HG03045 (cell line): ENCODE data around the gene UBXN10.

Experiments
- ATAC-seq: cut with Tn5 transposase; IDR thresholded peaks from one replicate; pipeline ENCODE4 v1.9.1; 2021; ENCODE audit warnings: mild to moderate bottlenecking, moderate library complexity; ENCODE audit not compliant: unreplicated experiment

The UBXN10 gene

GRCh38 chr1:20182415-20182814 lies 3.5 kb upstream of the UBXN10 start:
- ATAC-seq = no peak

GRCh38 chr1:20183035-20183434 lies 2.9 kb upstream of the UBXN10 start:
- no peak for ATAC-seq

- no peak for ATAC-seq
Observed at GRCh38 chr1:20183616-20184271, 2.2 kb upstream of the UBXN10 start.

- ATAC-seq = no peak
Observed at GRCh38 chr1:20184481-20184900, 1.4 kb upstream of the UBXN10 start.

- no peak for ATAC-seq
Observed at GRCh38 chr1:20184997-20185833, 681 bp upstream of the UBXN10 start.

GRCh38 chr1:20187103-20187812 lies 1.4 kb downstream of the UBXN10 start:
- ATAC-seq = no peak

- ATAC-seq = no peak
Observed at GRCh38 chr1:20187813-20188454, 2.0 kb downstream of the UBXN10 start.

- ATAC-seq = no peak
Observed at GRCh38 chr1:20188455-20188817, 2.5 kb downstream of the UBXN10 start.

- no peak for ATAC-seq
Observed at GRCh38 chr1:20189664-20190063, 3.8 kb downstream of the UBXN10 start.

- no peak for ATAC-seq
Observed at GRCh38 chr1:20190256-20191160, 4.6 kb downstream of the UBXN10 start.

GRCh38 chr1:20191266-20191825 lies 5.5 kb downstream of the UBXN10 start:
- no peak for ATAC-seq

- no peak for ATAC-seq
Observed at GRCh38 chr1:20192364-20192763, 6.5 kb downstream of the UBXN10 start.

GRCh38 chr1:20192871-20193411 lies 7.0 kb downstream of the UBXN10 start:
- ATAC-seq = no peak

- ATAC-seq = no peak
Observed at GRCh38 chr1:20194224-20194623, 8.3 kb downstream of the UBXN10 start.

- ATAC-seq = no peak
Observed at GRCh38 chr1:20194757-20195461, 9.0 kb downstream of the UBXN10 start.

- ATAC-seq = no peak
Observed at GRCh38 chr1:20195462-20195780, 9.5 kb downstream of the UBXN10 start.

GRCh38 chr1:20197329-20197791 lies 11.5 kb downstream of the UBXN10 start:
- ATAC-seq = no peak

GRCh38 chr1:20198296-20198695 lies 12.4 kb downstream of the UBXN10 start:
- no peak for ATAC-seq

GRCh38 chr1:20198918-20199317 lies 13.0 kb downstream of the UBXN10 start:
- no peak for ATAC-seq
